Pancreas (tissue), 10 donors: Measurements from ENCODE around the gene SEZ6. TPM values are rescaled to one million over a fixed set of nuclear protein-coding genes. Genes with fewer than 3 reads are reported as not detected.

Experiments used
- ATAC-seq, 4 donors: fragments of 200-7000 bp; cut with Tn5 transposase; one replicate each; pipeline versions ENCODE4 v1.8.0 to v1.9.1; 2020; ENCODE audit warnings: mild to moderate bottlenecking in 4 of 4, moderate library complexity in 4 of 4
- DNase-seq, 6 donors: peaks; one replicate each; pipeline ENCODE4 v3.0.0-alpha.2; 2020
- FAIRE-seq: peaks from 2 replicates; lab custom pipeline; 2012; peaks lifted over from hg19 to GRCh38; lab: Jason Lieb, UNC
- H3K27ac ChIP-seq, 4 donors: fragments of 200-600 bp; sonication (generic); 1 replicate in 3 of 4; 2 replicates in 1 of 4; pipeline versions ENCODE4 v1.5.0 to v1.8.0; 2020
- H3K27me3 ChIP-seq, 4 donors: fragments of 200-600 bp; one replicate each; pipeline ENCODE4 v1.8.0; 2021
- H3K36me3 ChIP-seq, 3 donors: fragments of 200-600 bp; sonication (generic) in 1 of 3; one replicate each; pipeline versions ENCODE4 v1.5.0 to v1.8.0; 2020 to 2021
- H3K4me1 ChIP-seq, 3 donors: fragments of 200-600 bp; one replicate each; pipeline ENCODE4 v1.8.0; 2021
- H3K4me3 ChIP-seq, 4 donors: fragments of 200-600 bp; sonication (generic) in 2 of 4; one replicate each; pipeline versions ENCODE4 v1.5.0 to v1.8.0; 2020 to 2021
- H3K9me3 ChIP-seq, 4 donors: fragments of 200-600 bp; one replicate each; pipeline ENCODE4 v1.8.0; 2021
- CTCF ChIP-seq, 4 donors: fragments of 200-600 bp; sonication (generic) in 3 of 4; IDR thresholded peaks; one replicate each; pipeline versions ENCODE4 v1.5.0 to v1.8.0; 2021; ENCODE audit warnings: antibody characterized with exemption in 4 of 4
- WGBS, 2 donors: extraction: QIAGEN DNeasy Blood & Tissue Kit; methylation state at CpG; one replicate each; pipeline ENCODE4 v1.1.7; 2013; 5-methylcytosine and 5-hydroxymethylcytosine counted together
- intact Hi-C, 3 donors: fragments of 100-400 bp; cut with DNase I; formaldehyde crosslinking; loops; one replicate each; pipeline versions ENCODE4 v1.11.1 to v1.14.2; 2022
- polyA plus RNA-seq, 2 donors: library from polyadenylated mRNA; stranded (reverse); fragments of 200-250 nt; gene quantifications; one replicate each; pipeline ENCODE4 v1.2.3, GENCODE V29; 2013
- total RNA-seq, 6 donors: library from RNA; stranded (reverse); fragmentation: NEBNext Ultra II Directional in 4 of 6; extraction: Animal tissue kit (Norgen Biotek cat#: 25700) in 4 of 6; gene quantifications; one replicate each; pipeline versions ENCODE4 v1.2.1 to v1.2.4, GENCODE V29; 2021 to 2023
- donor health status: healthy with polysubstance abuse.
- donor health status: DM: no; HTN: no; CAD: no; lungs with moderate emphysema.
- donor health status: DM: no; HTN: no; CAD: no.
- donor health status: control.
- donor health status: control.
- donor health status: Bipolar disorder and iron deficiency.
- donor health status: DM: yes; HTN: yes; CAD: no.
- donor health status: DM: no; HTN: no; CAD: no.
- donor health status: DM: no; HTN: no; CAD: no.
- donor health status: DM: yes; HTN: yes; CAD: no.

The SEZ6 gene
- total and polyA plus RNA-seq, 8 donors, result 0.13 to 5.0 (median 0.64) TPM

- TF ChIP-seq CTCF (IDR thresholded peaks at IDR 0.05), result no peak
- H3K36me3 ChIP-seq, result peaks cover 10 to 97% (median 71%) of the 10 kb centered on the region in 3 donors
- H3K27ac ChIP-seq, result no peak overlapping the region
- no peak overlapping the region for H3K4me3 ChIP-seq
- no peaks in the 10 kb centered on the region for H3K27me3 ChIP-seq
- 87 to 92% methylated on average over 6 of the region's 6 CpGs for WGBS, 2 donors
- H3K9me3 ChIP-seq, result no peaks in the 10 kb centered on the region
- peaks cover 0 to 5% (median 0%) of the 10 kb centered on the region in 3 donors for H3K4me1 ChIP-seq
- FAIRE-seq, result no peak
- DNase-seq, result no peak
- no peak for ATAC-seq
- intact Hi-C loops, result loop anchor here in 1 of 3 donors (10.0 kb wide), 1 partner anchor 248 kb away; the partner anchor contains the start of genes SDF2 and SUPT6H
Observed at GRCh38 chr17:28912938-28913333, 92.9 kb downstream of the SEZ6 start.

GRCh38 chr17:28912281-28912937 lies 93.4 kb downstream of the SEZ6 start:
- Histone ChIP-seq H3K4me3 (no peak overlapping the region), H3K36me3 (peaks cover 10 to 96% (median 71%) of the 10 kb centered on the region in 3 donors), H3K9me3 (no peaks in the 10 kb centered on the region), H3K4me1 (peaks cover 0 to 5% (median 0%) of the 10 kb centered on the region in 3 donors), H3K27ac (peak overlapping the region in 1 of 4 donors; percentile 17), H3K27me3 (no peaks in the 10 kb centered on the region)
- ATAC-seq (peak in 2 of 4 donors; percentile 9 to 18), FAIRE-seq (no peak), DNase-seq (no peak)
- peak in 1 of 4 donors; percentile 15 for TF ChIP-seq CTCF (IDR thresholded peaks at IDR 0.05)
- intact Hi-C loops, result loop anchor here in 1 of 3 donors (10.0 kb wide), 1 partner anchor 248 kb away; the partner anchor contains the start of genes SDF2 and SUPT6H
- WGBS, 2 donors, result 57 to 62% methylated on average over 20 of the region's 20 CpGs

- intact Hi-C loops, result loop anchor here in 1 of 3 donors (10.0 kb wide), 1 partner anchor 247 kb away; the partner anchor contains the start of genes SDF2 and SUPT6H
- FAIRE-seq, result no peak
- 92 to 94% methylated on average over 13 of the region's 13 CpGs for WGBS, 2 donors
- Histone ChIP-seq H3K36me3 (peaks cover 10 to 87% (median 67%) of the 10 kb centered on the region in 3 donors), H3K4me3 (no peak overlapping the region), H3K9me3 (no peaks in the 10 kb centered on the region), H3K4me1 (peaks cover 0 to 5% (median 0%) of the 10 kb centered on the region in 3 donors), H3K27me3 (no peaks in the 10 kb centered on the region), H3K27ac (peak overlapping the region in 1 of 4 donors; percentile 17)
- no peak for ATAC-seq
- TF ChIP-seq CTCF (IDR thresholded peaks at IDR 0.05), result no peak
- no peak for DNase-seq
Observed at GRCh38 chr17:28911411-28912045, 94.3 kb downstream of the SEZ6 start.

- intact Hi-C loops, result loop anchor here in 1 of 3 donors (10.0 kb wide), 1 partner anchor 246 kb away; the partner anchor contains the start of genes SDF2 and SUPT6H
- Histone ChIP-seq H3K27me3 (no peaks in the 10 kb centered on the region), H3K27ac (no peak overlapping the region), H3K36me3 (peaks cover 8 to 86% (median 64%) of the 10 kb centered on the region in 3 donors), H3K4me3 (no peak overlapping the region), H3K9me3 (no peaks in the 10 kb centered on the region), H3K4me1 (peaks cover 0 to 5% (median 0%) of the 10 kb centered on the region in 3 donors)
- DNase-seq (no peak), FAIRE-seq (no peak), ATAC-seq (no peak)
- 95 to 96% methylated on average over 1 of the region's 1 CpG for WGBS, 2 donors
- TF ChIP-seq CTCF (IDR thresholded peaks at IDR 0.05), result no peak
Observed at GRCh38 chr17:28910534-28910933, 95.3 kb downstream of the SEZ6 start.
